ENCODE measurements around the gene LIPA.

DNA sequence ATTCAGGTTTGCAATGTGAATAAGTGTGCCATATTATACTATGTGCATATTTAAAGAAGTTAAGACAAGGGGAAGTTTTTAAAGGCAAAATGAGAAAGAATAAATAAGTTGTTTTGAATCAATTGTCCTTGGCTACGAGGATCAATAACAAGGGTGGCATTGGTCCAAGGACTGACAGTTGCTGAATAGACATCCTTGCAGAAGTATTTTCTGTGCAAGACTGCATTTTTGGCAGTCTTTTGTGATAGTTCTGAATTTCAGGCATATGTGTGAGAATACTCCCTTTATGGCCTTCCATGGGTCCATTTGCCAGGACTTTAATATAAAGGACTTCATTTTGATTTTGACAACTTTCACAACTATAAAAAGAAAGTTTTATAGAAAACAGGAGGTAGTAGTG lies 5.4 kb upstream of the LIPA start:
- TF ChIP-seq, protein P1, sequence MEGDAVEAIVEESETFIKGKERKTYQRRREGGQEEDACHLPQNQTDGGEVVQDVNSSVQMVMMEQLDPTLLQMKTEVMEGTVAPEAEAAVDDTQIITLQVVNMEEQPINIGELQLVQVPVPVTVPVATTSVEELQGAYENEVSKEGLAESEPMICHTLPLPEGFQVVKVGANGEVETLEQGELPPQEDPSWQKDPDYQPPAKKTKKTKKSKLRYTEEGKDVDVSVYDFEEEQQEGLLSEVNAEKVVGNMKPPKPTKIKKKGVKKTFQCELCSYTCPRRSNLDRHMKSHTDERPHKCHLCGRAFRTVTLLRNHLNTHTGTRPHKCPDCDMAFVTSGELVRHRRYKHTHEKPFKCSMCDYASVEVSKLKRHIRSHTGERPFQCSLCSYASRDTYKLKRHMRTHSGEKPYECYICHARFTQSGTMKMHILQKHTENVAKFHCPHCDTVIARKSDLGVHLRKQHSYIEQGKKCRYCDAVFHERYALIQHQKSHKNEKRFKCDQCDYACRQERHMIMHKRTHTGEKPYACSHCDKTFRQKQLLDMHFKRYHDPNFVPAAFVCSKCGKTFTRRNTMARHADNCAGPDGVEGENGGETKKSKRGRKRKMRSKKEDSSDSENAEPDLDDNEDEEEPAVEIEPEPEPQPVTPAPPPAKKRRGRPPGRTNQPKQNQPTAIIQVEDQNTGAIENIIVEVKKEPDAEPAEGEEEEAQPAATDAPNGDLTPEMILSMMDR (IDR thresholded peaks at IDR 0.05): no peak
- TF ChIP-seq POLR2A (IDR thresholded peaks at IDR 0.05): no peak
